Measurements from ENCODE around the gene TBR1.

GRCh38 chr2:161471631-161472030, 55.5 kb downstream of the TBR1 start:
- TF ChIP-seq CTCF (IDR thresholded peaks at IDR 0.05), result no peak
- TF ChIP-seq POLR2A (IDR thresholded peaks at IDR 0.05), result no peak
